Heart right ventricle (tissue), 16 donors: ENCODE measurements around the gene ADAMTS2. TPM values are rescaled to one million over a fixed set of nuclear protein-coding genes. Genes with fewer than 3 reads are reported as not detected.
A peak's percentile ranks its signal among the peaks of the same experiment; 100 is the strongest.

Experiments
- ATAC-seq, 8 donors: fragments of 200-7000 bp; cut with Tn5 transposase; one replicate each; pipeline ENCODE4 v1.9.1; 2020; ENCODE audit warnings: mild to moderate bottlenecking in 8 of 8, moderate library complexity in 8 of 8, moderate number of reproducible peaks in 1 of 8
- DNase-seq, 2 donors: peaks; one replicate each; pipeline ENCODE4 v3.0.0-alpha.2; 2020
- H3K27ac ChIP-seq, 10 donors: fragments of 200-600 bp; sonication (generic) in 2 of 10; one replicate each; pipeline versions ENCODE4 v1.5.0 to v1.8.0; 2020 to 2022; ENCODE audit warnings: mild to moderate bottlenecking in 3 of 10
- H3K27me3 ChIP-seq, 7 donors: fragments of 200-600 bp; one replicate each; pipeline ENCODE4 v1.8.0; 2021 to 2022; ENCODE audit warnings: mild to moderate bottlenecking in 2 of 7
- H3K36me3 ChIP-seq, 9 donors: fragments of 200-600 bp; sonication (generic) in 1 of 9; one replicate each; pipeline versions ENCODE4 v1.5.0 to v1.8.0; 2020 to 2022; ENCODE audit warnings: mild to moderate bottlenecking in 2 of 9
- H3K4me1 ChIP-seq, 9 donors: fragments of 200-600 bp; sonication (generic) in 1 of 9; one replicate each; pipeline versions ENCODE4 v1.5.0 to v1.8.0; 2020 to 2022; ENCODE audit warnings: mild to moderate bottlenecking in 4 of 9
- H3K4me3 ChIP-seq, 10 donors: fragments of 200-600 bp; sonication (generic) in 2 of 10; one replicate each; pipeline versions ENCODE4 v1.5.0 to v1.8.0; 2020 to 2022; ENCODE audit warnings: mild to moderate bottlenecking in 7 of 10, moderate library complexity in 2 of 10
- H3K9me3 ChIP-seq, 11 donors: fragments of 200-600 bp in 10 of 11; sonication (generic) in 2 of 11; one replicate each; pipeline versions ENCODE4 v1.5.0 to v1.8.0; 2013 to 2022; ENCODE audit warnings: mild to moderate bottlenecking in 2 of 11, control low read depth in 1 of 11, moderate library complexity in 1 of 11
- CTCF ChIP-seq, 9 donors: fragments of 200-600 bp; sonication (generic) in 2 of 9; IDR thresholded peaks; one replicate each; pipeline versions ENCODE4 v1.5.0 to v1.8.0; 2021 to 2022; ENCODE audit warnings: antibody characterized with exemption in 9 of 9, mild to moderate bottlenecking in 5 of 9, moderate library complexity in 1 of 9
- WGBS, 2 donors: extraction: QIAGEN DNeasy Blood & Tissue Kit; methylation state at CpG; one replicate each; pipeline ENCODE4 v1.1.7; 2013; ENCODE audit warnings: inconsistent platforms in 1 of 2; 5-methylcytosine and 5-hydroxymethylcytosine counted together
- intact Hi-C, 10 donors: fragments of 100-400 bp; cut with DNase I; formaldehyde crosslinking; loops; one replicate each; pipeline versions ENCODE4 v1.11.1 to v1.14.2; 2022
- polyA plus RNA-seq, 2 donors: library from polyadenylated mRNA; stranded (reverse); fragments of 200-250 nt; gene quantifications; one replicate each; pipeline ENCODE4 v1.2.3, GENCODE V29; 2013
- total RNA-seq, 10 donors: library from RNA; stranded (reverse); fragmentation: NEBNext Ultra II Directional in 3 of 10; extraction: Animal tissue kit (Norgen Biotek cat#: 25700) in 3 of 10; gene quantifications; one replicate each; pipeline versions ENCODE4 v1.2.1 to v1.2.4, GENCODE V29; 2021 to 2023
- donor health status: Arrhythmogenic right ventricular cardiomyopathy.
- donor health status: ischemic (EF 13 %, LVEDD 7.1; RV severe dilation, severe dysfunction).
- donor health status: healthy with polysubstance abuse.
- donor health status: DM: no; HTN: yes; CAD: no.
- donor health status: DM: no; HTN: no; CAD: no.
- donor health status: ischemic (EF 25% LVEDD 6.9; RV normal size, moderate dysfunction).
- donor health status: ischemic (EF 25% LVEDD 5.7; RV mildly dilated, moderate dysfunction).
- donor health status: healthy.
- donor health status: DM: yes; HTN: yes; CAD: no.
- donor health status: Ischemic cardiomyopathy.
- donor health status: ischemic (EF 35%, LVEDD 5.7; RV mildly dilated, moderate dysfunction).
- donor health status: nonischemic (EF 11% LVEDD 7.7; RV severe dilation, severe dysfunction).
- donor health status: DM: yes; HTN: yes; CAD: no.
- donor health status: PGD.
- donor health status: ischemic (EF 29% LVEDD 5.4; RV normal size, mild dysfunction).
- donor health status: nonischemic (EF 23%, LVEDD 6.1; RV moderate dilation, normal function).

ADAMTS2 gene
- total and polyA plus RNA-seq, 12 donors, result 1.7 to 13.5 (median 3.9) TPM

DNA sequence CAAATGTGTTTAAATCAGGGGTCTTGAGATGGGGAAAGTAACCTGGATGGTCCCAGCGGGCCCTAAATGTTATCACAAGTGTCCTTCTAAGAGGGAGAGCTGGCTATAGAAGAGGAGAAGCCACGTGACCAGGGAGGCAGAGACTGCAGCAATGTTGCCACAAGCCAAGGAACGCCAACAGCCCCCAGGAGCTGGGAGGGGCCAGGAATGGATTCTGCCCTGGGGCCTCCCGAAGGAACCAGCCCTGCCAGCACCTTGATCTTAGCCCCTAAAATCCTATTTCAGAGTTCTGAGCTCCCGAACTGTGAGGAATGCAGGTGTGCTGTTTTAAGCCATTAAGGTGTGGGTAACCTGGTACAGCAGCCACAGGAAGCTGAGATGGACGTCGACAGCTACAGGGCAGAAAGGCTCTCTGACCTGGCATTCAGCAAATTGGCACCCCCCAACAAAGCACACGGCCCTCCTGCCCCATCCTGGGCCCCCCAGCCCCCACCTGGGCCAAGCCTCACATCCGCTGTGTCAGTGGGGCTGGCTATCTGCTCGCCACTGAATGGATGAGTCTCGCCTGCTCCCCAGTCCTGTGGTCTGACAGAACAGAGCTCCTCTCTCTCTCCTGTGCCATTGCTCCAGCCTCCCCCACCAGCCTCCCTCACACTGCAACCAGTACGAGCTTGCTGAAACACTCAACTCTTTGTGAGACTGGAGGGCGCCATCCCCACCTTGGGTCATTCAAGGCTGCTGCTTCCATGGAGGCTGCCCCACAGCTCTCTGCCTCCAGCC, 78.8 kb downstream of the ADAMTS2 start:
- ATAC-seq (no peak), DNase-seq (no peak)
- Histone ChIP-seq H3K9me3 (no peaks in the 10 kb centered on the region), H3K4me1 (peaks cover 5 to 62% (median 32%) of the 10 kb centered on the region in 9 donors), H3K4me3 (no peak overlapping the region), H3K27me3 (peaks cover 0 to 7% (median 0%) of the 10 kb centered on the region in 7 donors), H3K36me3 (no peaks in the 10 kb centered on the region), H3K27ac (peak overlapping the region in 5 of 10 donors; percentile 27 to 73 (median 63))
- TF ChIP-seq CTCF (IDR thresholded peaks at IDR 0.05), result no peak
- intact Hi-C loops, result no loop called here
- 82 to 86% methylated on average over 13 of the region's 13 CpGs for WGBS, 2 donors

DNA sequence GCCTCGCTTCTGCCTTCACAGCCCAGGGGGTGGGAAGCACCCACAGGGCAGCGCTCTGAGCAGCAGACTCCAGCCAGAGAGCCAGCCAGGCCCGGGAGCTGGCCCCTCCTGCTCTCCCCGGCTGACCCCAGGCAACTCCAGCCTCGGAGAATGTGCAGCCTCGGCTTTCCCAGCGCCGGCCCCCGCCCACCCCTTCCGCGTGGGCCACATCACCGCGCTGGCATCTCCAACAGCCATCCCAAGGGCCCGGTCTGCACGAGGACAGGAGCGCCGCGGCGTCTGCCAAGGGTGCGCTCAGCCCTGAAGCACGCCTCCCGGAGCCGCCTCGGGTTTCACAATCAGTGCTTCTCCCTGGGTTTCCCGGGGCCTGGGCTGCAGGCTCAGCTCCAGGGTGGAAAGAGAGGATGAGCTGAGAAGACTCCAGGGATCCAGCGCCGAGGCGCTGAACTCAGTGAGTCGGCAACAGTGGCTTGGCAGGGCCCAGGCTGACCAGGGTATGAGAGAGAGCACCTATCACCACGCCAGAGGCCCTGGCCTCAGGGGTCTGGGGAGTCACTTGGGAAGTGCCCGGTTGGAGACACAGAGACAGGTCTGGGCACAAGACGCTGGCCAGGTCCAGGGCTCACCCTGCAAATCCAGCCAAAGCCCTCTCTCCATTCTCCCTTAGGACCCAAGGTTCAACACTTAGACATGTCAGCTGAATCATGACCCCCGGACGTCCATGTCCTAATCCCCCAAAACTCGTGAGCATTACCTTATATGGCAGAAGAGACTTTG, 79.6 kb downstream of the ADAMTS2 start:
- TF ChIP-seq CTCF (IDR thresholded peaks at IDR 0.05), result no peak
- peak overlapping the region in 5 of 10 donors; percentile 1 to 36 (median 16) for H3K4me3 ChIP-seq
- WGBS, 2 donors, result 15 to 22% methylated on average over 33 to 35 of the region's 35 CpGs
- peaks cover 3 to 54% (median 32%) of the 10 kb centered on the region in 9 donors for H3K4me1 ChIP-seq
- DNase-seq, result peak; percentile 87 to 89
- no peaks in the 10 kb centered on the region for H3K9me3 ChIP-seq
- peak; percentile 92 to 96 (median 94) for ATAC-seq
- peaks cover 0 to 7% (median 0%) of the 10 kb centered on the region in 7 donors for H3K27me3 ChIP-seq
- no peaks in the 10 kb centered on the region for H3K36me3 ChIP-seq
- intact Hi-C loops, result no loop called here
- H3K27ac ChIP-seq, result peak overlapping the region in 8 of 10 donors; percentile 40 to 73 (median 56)

- DNase-seq (no peak), ATAC-seq (peak in 1 of 8 donors; percentile 2)
- peak overlapping the region in 7 of 10 donors; percentile 40 to 73 (median 48) for H3K27ac ChIP-seq
- peaks cover 3 to 47% (median 27%) of the 10 kb centered on the region in 9 donors for H3K4me1 ChIP-seq
- WGBS, 2 donors, result 45% methylated on average over 24 of the region's 24 CpGs
- peaks cover 0 to 7% (median 0%) of the 10 kb centered on the region in 7 donors for H3K27me3 ChIP-seq
- no peak for TF ChIP-seq CTCF (IDR thresholded peaks at IDR 0.05)
- intact Hi-C loops, result no loop called here
- no peaks in the 10 kb centered on the region for H3K9me3 ChIP-seq
- H3K4me3 ChIP-seq, result peak overlapping the region in 5 of 10 donors; percentile 1 to 36 (median 16)
- no peaks in the 10 kb centered on the region for H3K36me3 ChIP-seq
Observed at GRCh38 chr5:179264783-179265513, 80.3 kb downstream of the ADAMTS2 start.
